Skeletal muscle satellite cell (primary cell): ENCODE data around the gene BCL7B.
"Not testable (repeated sequence)": the region's sequence is repeated elsewhere in the genome, so short reads cannot be mapped to it uniquely, and the experiment has no call there.

Source experiments
- H3K27me3 ChIP-seq: 2 replicates; pipeline ENCODE4 v1.7.0; 2013; ENCODE audit warnings: low read length; ENCODE audit not compliant: control insufficient read depth, insufficient read depth
- H3K36me3 ChIP-seq: 2 replicates; pipeline ENCODE4 v1.7.0; 2013; ENCODE audit warnings: mild to moderate bottlenecking, control low read depth, low read length; ENCODE audit not compliant: insufficient read depth
- H3K4me1 ChIP-seq: 2 replicates; pipeline ENCODE4 v1.7.0; 2013; ENCODE audit warnings: low read length; ENCODE audit not compliant: control insufficient read depth, insufficient read depth
- H3K4me2 ChIP-seq: 2 replicates; pipeline ENCODE4 v1.7.0; 2013; ENCODE audit warnings: mild to moderate bottlenecking, low read length
- H3K4me3 ChIP-seq: 2 replicates; pipeline ENCODE4 v1.7.0; 2013; ENCODE audit warnings: low read length
- H3K9ac ChIP-seq: 2 replicates; pipeline ENCODE4 v1.7.0; 2013; ENCODE audit warnings: mild to moderate bottlenecking, low read depth, low read length, moderate library complexity
- H3K9me3 ChIP-seq: replicated peaks from 2 replicates; pipeline ENCODE4 v1.7.0; 2013; ENCODE audit warnings: mild to moderate bottlenecking, control low read depth, low read length

Gene BCL7B

DNA sequence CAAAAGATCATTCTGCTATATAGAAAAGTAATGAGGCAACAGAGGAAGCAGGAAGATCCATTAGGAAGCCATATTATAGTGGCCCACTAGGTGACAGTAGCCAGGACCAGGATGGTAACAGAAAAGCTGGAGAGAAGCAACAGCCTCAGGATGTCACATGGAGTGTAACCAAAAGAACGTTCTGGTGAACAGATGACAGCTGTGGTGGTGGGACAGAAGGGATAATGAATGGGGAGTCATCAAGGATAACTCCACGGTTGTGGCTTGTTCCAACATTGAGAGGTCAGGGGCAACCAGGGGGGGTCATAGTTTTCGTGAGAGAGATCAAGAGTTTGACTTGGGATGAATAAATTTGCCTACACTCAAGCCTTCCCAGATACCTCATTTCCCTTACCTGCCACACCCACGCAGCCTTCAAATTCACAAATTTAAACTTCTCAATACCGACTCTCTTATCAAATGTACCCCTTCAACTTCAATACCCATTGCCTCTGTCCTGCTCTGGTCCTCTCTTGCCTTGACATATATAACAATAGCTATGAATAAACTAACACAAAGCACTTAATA, 11.6 kb upstream of the BCL7B start:
- no peaks in the 10 kb centered on the region for H3K4me1 ChIP-seq
- H3K9ac ChIP-seq = no peak overlapping the region
- H3K9me3 ChIP-seq = no peaks in the 10 kb centered on the region
- peaks cover 50% of the 10 kb centered on the region for H3K36me3 ChIP-seq
- no peaks in the 10 kb centered on the region for H3K27me3 ChIP-seq
- H3K4me3 ChIP-seq = no peak overlapping the region
- no peak overlapping the region for H3K4me2 ChIP-seq

GRCh38 chr7:73567846-73568685, 10.6 kb upstream of the BCL7B start:
- Histone ChIP-seq H3K36me3 (peaks cover 39% of the 10 kb centered on the region), H3K4me1 (no peaks in the 10 kb centered on the region), H3K4me2 (no peak overlapping the region), H3K27me3 (no peaks in the 10 kb centered on the region), H3K4me3 (no peak overlapping the region), H3K9me3 (no peaks in the 10 kb centered on the region), H3K9ac (no peak overlapping the region)

GRCh38 chr7:73567140-73567539, 9.7 kb upstream of the BCL7B start:
- peaks cover 30% of the 10 kb centered on the region for H3K36me3 ChIP-seq
- H3K4me1 ChIP-seq = no peaks in the 10 kb centered on the region

GRCh38 chr7:73566431-73566830, 8.9 kb upstream of the BCL7B start:
- not testable (repeated sequence) for H3K9me3 ChIP-seq, H3K4me3 ChIP-seq, H3K4me1 ChIP-seq, H3K27me3 ChIP-seq, H3K9ac ChIP-seq
- peak overlapping the region; percentile 33 for H3K4me2 ChIP-seq
- peaks cover 26% of the 10 kb centered on the region for H3K36me3 ChIP-seq

More at GRCh38 chr7:73567140-73567539, 9.7 kb upstream of the BCL7B start:
- H3K4me2 ChIP-seq = no peak overlapping the region
- no peaks in the 10 kb centered on the region for H3K27me3 ChIP-seq
- no peak overlapping the region for H3K9ac ChIP-seq
- no peaks in the 10 kb centered on the region for H3K9me3 ChIP-seq
- H3K4me3 ChIP-seq = no peak overlapping the region

- H3K4me3 ChIP-seq = peak overlapping the region; percentile 9
- no peaks in the 10 kb centered on the region for H3K27me3 ChIP-seq
- no peaks in the 10 kb centered on the region for H3K9me3 ChIP-seq
- no peak overlapping the region for H3K9ac ChIP-seq
- H3K36me3 ChIP-seq = peaks cover 22% of the 10 kb centered on the region
- H3K4me2 ChIP-seq = peak overlapping the region; percentile 33
- no peaks in the 10 kb centered on the region for H3K4me1 ChIP-seq
Observed at GRCh38 chr7:73565675-73566340, 8.3 kb upstream of the BCL7B start.

DNA sequence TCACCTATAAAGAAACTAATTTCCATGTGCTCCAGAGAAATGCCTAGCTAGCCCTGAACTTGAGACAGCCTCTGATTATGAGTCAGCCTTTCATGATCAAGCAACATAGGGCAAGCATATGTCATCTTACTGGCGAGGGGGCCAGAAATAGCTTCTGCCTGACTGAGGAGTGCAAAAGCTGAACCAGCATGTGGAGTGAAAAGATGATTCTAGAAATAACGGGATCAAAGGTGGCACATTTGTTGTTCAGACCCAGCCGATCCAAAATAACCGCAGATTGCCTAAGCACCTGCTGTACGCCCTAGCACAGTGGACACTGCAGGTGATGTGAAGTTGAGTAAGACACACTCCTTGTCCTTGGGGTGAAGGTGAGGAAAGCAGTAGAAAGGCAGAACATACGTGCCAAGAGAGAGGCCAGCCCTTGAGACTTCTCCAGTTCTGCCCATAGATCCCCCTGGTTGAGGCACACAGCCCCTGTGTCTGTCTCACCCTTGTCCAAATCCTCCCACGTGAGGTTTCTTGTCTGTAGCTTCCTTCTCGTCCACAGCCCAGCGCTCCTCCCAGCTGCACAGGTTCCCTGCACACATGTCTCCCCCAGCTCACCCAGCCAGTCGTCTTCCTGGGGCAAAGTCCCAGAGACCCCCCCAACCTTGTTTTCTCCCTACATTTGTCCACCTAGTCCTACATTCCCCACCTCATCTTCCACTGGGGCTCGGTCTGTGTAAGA, 2.8 kb upstream of the BCL7B start:
- no peaks in the 10 kb centered on the region for H3K9me3 ChIP-seq
- H3K9ac ChIP-seq = no peak overlapping the region
- no peaks in the 10 kb centered on the region for H3K27me3 ChIP-seq
- H3K4me3 ChIP-seq = no peak overlapping the region
- H3K4me1 ChIP-seq = peaks cover 29% of the 10 kb centered on the region
- peak overlapping the region; percentile 59 for H3K4me2 ChIP-seq
- no peaks in the 10 kb centered on the region for H3K36me3 ChIP-seq

- H3K36me3 ChIP-seq = peaks cover 6% of the 10 kb centered on the region
- peaks cover 33% of the 10 kb centered on the region for H3K4me1 ChIP-seq
- H3K9ac ChIP-seq = peak overlapping the region; percentile 100
- H3K9me3 ChIP-seq = no peaks in the 10 kb centered on the region
- peak overlapping the region; percentile 77 for H3K4me3 ChIP-seq
- no peaks in the 10 kb centered on the region for H3K27me3 ChIP-seq
- peak overlapping the region; percentile 94 for H3K4me2 ChIP-seq
Observed at GRCh38 chr7:73557108-73557396, 438 bp downstream of the BCL7B start.

DNA sequence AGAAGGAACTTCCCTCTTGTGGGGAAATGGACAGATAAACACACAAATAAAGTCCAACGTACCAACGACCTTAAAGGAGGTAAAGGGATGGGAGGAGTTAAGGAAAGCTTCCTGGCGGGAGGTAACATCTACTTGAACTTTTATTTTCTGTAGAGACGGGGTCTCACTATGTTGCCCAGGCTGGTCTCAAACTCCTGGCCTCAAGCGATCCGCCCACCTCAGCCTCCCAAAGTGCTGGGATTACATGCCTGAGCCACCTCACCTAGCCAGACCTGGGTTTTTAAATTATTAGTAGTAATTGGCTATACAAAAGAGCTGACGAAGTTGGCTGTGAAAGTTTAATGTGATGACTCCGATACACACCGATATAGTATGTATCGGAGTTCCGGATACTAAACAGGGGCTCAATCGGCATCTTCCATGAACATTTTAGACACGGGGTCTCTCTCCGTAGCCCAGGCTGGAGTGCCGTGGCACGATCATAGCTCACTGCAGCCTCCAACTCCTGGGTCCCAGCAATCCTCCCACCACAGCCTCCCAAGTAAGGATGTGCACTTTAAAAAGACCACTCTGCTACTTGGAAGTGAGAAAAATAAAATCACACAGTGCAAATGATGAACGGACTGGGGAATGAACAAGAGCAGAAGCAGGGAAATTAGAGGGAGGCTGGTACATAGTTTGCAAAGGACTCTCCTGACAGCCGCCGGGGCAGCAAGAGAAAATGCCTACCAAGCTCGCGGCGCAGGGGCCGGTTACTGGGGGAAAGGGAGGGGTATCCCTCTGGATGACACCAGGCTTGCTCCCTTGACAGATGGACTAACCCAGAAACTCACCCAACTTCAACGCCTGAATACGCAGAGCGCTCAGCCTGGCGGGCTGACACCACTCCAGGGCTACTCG, 1.0 kb downstream of the BCL7B start:
- Histone ChIP-seq H3K27me3 (no peaks in the 10 kb centered on the region), H3K4me2 (peak overlapping the region; percentile 94), H3K9ac (peak overlapping the region; percentile 100), H3K9me3 (no peaks in the 10 kb centered on the region), H3K4me3 (peak overlapping the region; percentile 77), H3K36me3 (peaks cover 8% of the 10 kb centered on the region), H3K4me1 (peaks cover 33% of the 10 kb centered on the region)

GRCh38 chr7:73555411-73555982, 2.0 kb downstream of the BCL7B start:
- H3K4me3 ChIP-seq = peak overlapping the region; percentile 77
- H3K4me2 ChIP-seq = peak overlapping the region; percentile 94
- no peaks in the 10 kb centered on the region for H3K9me3 ChIP-seq
- peaks cover 32% of the 10 kb centered on the region for H3K4me1 ChIP-seq
- H3K9ac ChIP-seq = peak overlapping the region; percentile 100
- no peaks in the 10 kb centered on the region for H3K27me3 ChIP-seq
- H3K36me3 ChIP-seq = peaks cover 12% of the 10 kb centered on the region

- not testable (repeated sequence) for H3K9ac ChIP-seq, H3K4me1 ChIP-seq
- H3K36me3 ChIP-seq = peaks cover 16% of the 10 kb centered on the region
Observed at GRCh38 chr7:73550093-73550492, 7.4 kb downstream of the BCL7B start.

More at GRCh38 chr7:73550093-73550492, 7.4 kb downstream of the BCL7B start:
- H3K4me3 ChIP-seq, H3K9me3 ChIP-seq, H3K4me2 ChIP-seq, H3K27me3 ChIP-seq: not testable (repeated sequence)
